Parathyroid adenoma (tissue), 2 donors: ENCODE data around the gene MAN1A1.

Experiments used
- H2AFZ ChIP-seq: fragments of 300-600 bp; sonication (generic); one replicate; pipeline ENCODE4 v1.7.0; 2017; ENCODE audit warnings: antibody characterized with exemption, mild to moderate bottlenecking
- H3K27ac ChIP-seq: fragments of 300-600 bp; sonication (generic); one replicate; pipeline ENCODE4 v1.7.0; 2017
- H3K27me3 ChIP-seq: fragments of 300-600 bp; sonication (generic); one replicate; pipeline ENCODE4 v1.7.0; 2017; ENCODE audit warnings: low read length; ENCODE audit not compliant: control insufficient read depth, insufficient read depth
- H3K36me3 ChIP-seq: fragments of 300-600 bp; sonication (generic); one replicate; pipeline ENCODE4 v1.7.0; 2017; ENCODE audit warnings: low read length; ENCODE audit not compliant: control insufficient read depth, insufficient read depth
- H3K4me1 ChIP-seq: fragments of 300-600 bp; sonication (generic); one replicate; pipeline ENCODE4 v1.7.0; 2017; ENCODE audit warnings: control low read depth
- H3K4me2 ChIP-seq: fragments of 300-600 bp; sonication (generic); one replicate; pipeline ENCODE4 v1.7.0; 2017; ENCODE audit warnings: low read length
- H3K4me3 ChIP-seq: fragments of 300-600 bp; sonication (generic); one replicate; pipeline ENCODE4 v1.7.0; 2017; ENCODE audit warnings: low read depth, low read length
- H3K79me2 ChIP-seq: fragments of 300-600 bp; sonication (generic); one replicate; pipeline ENCODE4 v1.7.0; 2017; ENCODE audit warnings: control low read depth
- H3K9ac ChIP-seq: fragments of 300-600 bp; sonication (generic); one replicate; pipeline ENCODE4 v1.7.0; 2017; ENCODE audit warnings: mild to moderate bottlenecking
- H3K9me3 ChIP-seq: fragments of 300-600 bp; sonication (generic); one replicate; pipeline ENCODE4 v1.7.0; 2017; ENCODE audit warnings: low read length; ENCODE audit not compliant: control insufficient read depth
- TF ChIP-seq, protein P1 (sequence below): fragments of 300-600 bp; sonication (generic); IDR thresholded peaks from one replicate; pipeline ENCODE4 v1.7.0; 2017; ENCODE audit warnings: antibody characterized with exemption, mild to moderate bottlenecking
- donor health status: primary hyperparathyroidism.

Gene MAN1A1

DNA sequence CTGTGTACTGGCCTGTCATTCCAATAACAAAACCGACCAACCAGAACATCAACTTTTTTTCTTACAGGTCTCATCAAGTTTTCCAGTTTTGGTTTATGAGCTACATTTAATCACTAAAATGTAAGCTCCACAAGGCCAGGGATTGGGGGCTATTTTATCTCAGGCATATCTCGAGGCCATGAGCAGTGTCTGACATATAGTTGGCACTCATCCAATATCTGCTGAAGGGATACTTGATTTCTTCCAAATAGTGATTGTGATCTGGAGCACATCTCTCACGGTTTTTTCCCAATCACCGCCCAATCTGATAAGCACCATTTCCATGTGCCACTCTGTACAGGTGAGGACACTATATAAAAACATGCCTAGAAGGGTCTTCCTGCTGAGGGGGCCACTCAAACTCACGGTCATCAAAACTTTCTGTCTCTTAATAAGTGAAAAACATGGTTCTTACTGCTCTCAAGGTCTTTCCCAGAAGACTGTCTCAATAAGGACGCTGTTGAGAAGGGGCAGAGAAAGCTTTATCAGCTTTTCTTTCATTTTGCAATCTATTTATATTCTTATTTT is 65.5 kb downstream of the MAN1A1 start:
- H3K36me3 ChIP-seq = no peaks in the 10 kb centered on the region
- TF ChIP-seq, protein P1, sequence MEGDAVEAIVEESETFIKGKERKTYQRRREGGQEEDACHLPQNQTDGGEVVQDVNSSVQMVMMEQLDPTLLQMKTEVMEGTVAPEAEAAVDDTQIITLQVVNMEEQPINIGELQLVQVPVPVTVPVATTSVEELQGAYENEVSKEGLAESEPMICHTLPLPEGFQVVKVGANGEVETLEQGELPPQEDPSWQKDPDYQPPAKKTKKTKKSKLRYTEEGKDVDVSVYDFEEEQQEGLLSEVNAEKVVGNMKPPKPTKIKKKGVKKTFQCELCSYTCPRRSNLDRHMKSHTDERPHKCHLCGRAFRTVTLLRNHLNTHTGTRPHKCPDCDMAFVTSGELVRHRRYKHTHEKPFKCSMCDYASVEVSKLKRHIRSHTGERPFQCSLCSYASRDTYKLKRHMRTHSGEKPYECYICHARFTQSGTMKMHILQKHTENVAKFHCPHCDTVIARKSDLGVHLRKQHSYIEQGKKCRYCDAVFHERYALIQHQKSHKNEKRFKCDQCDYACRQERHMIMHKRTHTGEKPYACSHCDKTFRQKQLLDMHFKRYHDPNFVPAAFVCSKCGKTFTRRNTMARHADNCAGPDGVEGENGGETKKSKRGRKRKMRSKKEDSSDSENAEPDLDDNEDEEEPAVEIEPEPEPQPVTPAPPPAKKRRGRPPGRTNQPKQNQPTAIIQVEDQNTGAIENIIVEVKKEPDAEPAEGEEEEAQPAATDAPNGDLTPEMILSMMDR = no peak
- H2AFZ ChIP-seq = no peak overlapping the region
- H3K4me3 ChIP-seq = no peak overlapping the region
- H3K27ac ChIP-seq = no peak overlapping the region
- H3K9ac ChIP-seq = no peak overlapping the region
- no peaks in the 10 kb centered on the region for H3K27me3 ChIP-seq
- no peak overlapping the region for H3K4me2 ChIP-seq
- H3K9me3 ChIP-seq = no peaks in the 10 kb centered on the region
- H3K4me1 ChIP-seq = peaks cover 5% of the 10 kb centered on the region
- no peaks in the 10 kb centered on the region for H3K79me2 ChIP-seq

DNA sequence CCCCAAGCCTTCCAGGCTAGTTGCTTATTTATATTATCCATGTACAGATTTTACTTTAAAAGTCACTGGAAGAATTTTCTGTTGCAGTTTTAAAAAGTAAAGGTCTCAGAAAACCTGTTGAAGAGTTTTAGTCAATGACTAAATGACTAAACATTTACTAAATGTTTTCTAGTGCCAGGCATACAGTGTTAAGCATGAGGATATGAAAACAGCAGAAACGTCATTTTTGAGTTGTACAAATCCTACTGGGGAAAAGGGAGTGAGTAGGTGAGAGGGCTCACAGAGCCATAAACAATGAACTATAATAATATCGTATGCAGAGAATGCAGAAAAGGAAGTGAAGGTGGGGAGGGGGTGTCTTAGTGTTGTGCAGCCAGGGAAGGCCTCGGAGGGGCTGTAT is 66.3 kb downstream of the MAN1A1 start:
- H3K36me3 ChIP-seq = no peaks in the 10 kb centered on the region
- TF ChIP-seq, protein P1 = no peak
- H3K27ac ChIP-seq = no peak overlapping the region
- peaks cover 5% of the 10 kb centered on the region for H3K4me1 ChIP-seq
- no peak overlapping the region for H3K4me3 ChIP-seq
- no peak overlapping the region for H3K4me2 ChIP-seq
- H3K27me3 ChIP-seq = no peaks in the 10 kb centered on the region
- H3K9me3 ChIP-seq = no peaks in the 10 kb centered on the region
- no peak overlapping the region for H2AFZ ChIP-seq
- no peaks in the 10 kb centered on the region for H3K79me2 ChIP-seq
- H3K9ac ChIP-seq = no peak overlapping the region

DNA sequence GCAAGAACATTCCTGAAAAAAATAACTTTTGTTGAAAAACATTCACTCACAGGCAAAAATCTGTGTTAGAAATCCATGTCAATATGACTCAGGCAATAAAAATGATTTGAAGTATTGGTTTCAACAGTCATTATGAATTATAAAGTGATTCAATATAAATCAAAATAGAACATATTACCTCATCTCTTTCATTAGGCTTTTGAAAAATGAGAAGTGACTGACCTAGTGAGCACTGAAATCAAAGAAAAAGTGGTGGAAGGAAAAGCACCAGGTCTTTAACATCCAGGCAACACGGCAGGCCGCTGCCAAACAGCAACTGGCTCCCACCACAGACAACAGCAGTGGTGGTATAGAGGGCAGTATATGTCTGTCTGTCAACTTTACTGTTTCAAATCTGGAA is 68.9 kb downstream of the MAN1A1 start:
- H3K4me2 ChIP-seq = no peak overlapping the region
- no peaks in the 10 kb centered on the region for H3K36me3 ChIP-seq
- TF ChIP-seq, protein P1 = no peak
- no peaks in the 10 kb centered on the region for H3K27me3 ChIP-seq
- no peaks in the 10 kb centered on the region for H3K79me2 ChIP-seq
- H3K27ac ChIP-seq = no peak overlapping the region
- no peak overlapping the region for H2AFZ ChIP-seq
- H3K4me3 ChIP-seq = no peak overlapping the region
- no peak overlapping the region for H3K9ac ChIP-seq
- no peaks in the 10 kb centered on the region for H3K9me3 ChIP-seq
- peaks cover 5% of the 10 kb centered on the region for H3K4me1 ChIP-seq

DNA sequence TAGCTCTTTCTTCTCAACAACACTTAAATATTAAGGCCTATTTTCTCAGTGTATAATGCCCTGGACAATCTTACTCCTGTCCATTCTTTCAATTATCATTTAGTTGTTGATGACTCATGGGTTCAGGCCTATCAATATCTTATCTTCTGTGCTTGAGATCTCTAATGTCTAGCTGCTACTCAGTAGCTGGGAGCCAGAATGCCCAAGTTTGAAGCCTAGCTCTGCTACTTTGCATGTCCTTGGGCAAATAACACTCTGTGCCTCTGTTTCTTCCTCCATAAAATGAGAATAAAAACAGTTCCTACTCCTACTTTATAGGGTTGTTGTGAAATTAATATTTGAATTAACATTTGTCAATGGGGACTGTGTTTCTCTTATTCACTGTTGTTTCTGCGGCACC is 69.5 kb downstream of the MAN1A1 start:
- Histone ChIP-seq H3K4me2 (no peak overlapping the region), H3K79me2 (no peaks in the 10 kb centered on the region), H2AFZ (no peak overlapping the region), H3K4me1 (peaks cover 5% of the 10 kb centered on the region), H3K27me3 (no peaks in the 10 kb centered on the region), H3K9me3 (no peaks in the 10 kb centered on the region), H3K27ac (no peak overlapping the region), H3K9ac (no peak overlapping the region), H3K4me3 (no peak overlapping the region), H3K36me3 (no peaks in the 10 kb centered on the region)
- TF ChIP-seq, protein P1 = no peak

DNA sequence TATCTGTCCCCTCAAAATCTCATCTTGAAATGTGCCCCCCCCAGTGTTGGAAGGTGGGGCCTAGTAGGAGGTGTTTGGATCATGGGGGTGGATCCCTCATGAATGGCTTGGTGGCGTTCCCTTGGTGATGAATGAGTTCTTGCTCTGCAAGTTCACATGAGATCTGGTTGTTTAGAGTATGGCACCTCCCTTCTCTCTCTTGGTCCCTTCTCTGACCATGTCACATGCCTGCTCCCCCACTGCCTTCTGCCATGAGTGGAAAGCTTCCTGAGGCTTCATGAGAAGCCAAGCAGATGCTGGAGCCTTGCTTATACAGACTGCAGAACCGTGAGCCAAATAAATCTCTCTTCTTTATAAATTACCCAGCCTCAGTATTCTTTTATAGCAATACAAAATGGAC is 70.9 kb downstream of the MAN1A1 start:
- H3K9me3 ChIP-seq = no peaks in the 10 kb centered on the region
- H3K36me3 ChIP-seq = no peaks in the 10 kb centered on the region
- no peak overlapping the region for H2AFZ ChIP-seq

More for the DNA sequence above, 70.9 kb downstream of the MAN1A1 start:
- Histone ChIP-seq H3K4me1 (no peaks in the 10 kb centered on the region), H3K27me3 (no peaks in the 10 kb centered on the region), H3K9ac (no peak overlapping the region), H3K4me2 (no peak overlapping the region), H3K4me3 (no peak overlapping the region), H3K79me2 (no peaks in the 10 kb centered on the region), H3K27ac (no peak overlapping the region)
- TF ChIP-seq, protein P1 = no peak
